Smooth muscle cell of the pulmonary artery (primary cell): ENCODE measurements around the gene CSNK1G1. TPM values are rescaled to one million over a fixed set of nuclear protein-coding genes. Genes with fewer than 3 reads are reported as not detected.

ENCODE experiments used
- total RNA-seq: library from RNA; depleted of rRNA; stranded (reverse); fragments of >200 nt; gene quantifications from 2 replicates; pipeline ENCODE4 v1.2.3, GENCODE V29; 2014

The CSNK1G1 gene
- total RNA-seq, result 25.0 and 27.2 TPM in 2 replicates

DNA sequence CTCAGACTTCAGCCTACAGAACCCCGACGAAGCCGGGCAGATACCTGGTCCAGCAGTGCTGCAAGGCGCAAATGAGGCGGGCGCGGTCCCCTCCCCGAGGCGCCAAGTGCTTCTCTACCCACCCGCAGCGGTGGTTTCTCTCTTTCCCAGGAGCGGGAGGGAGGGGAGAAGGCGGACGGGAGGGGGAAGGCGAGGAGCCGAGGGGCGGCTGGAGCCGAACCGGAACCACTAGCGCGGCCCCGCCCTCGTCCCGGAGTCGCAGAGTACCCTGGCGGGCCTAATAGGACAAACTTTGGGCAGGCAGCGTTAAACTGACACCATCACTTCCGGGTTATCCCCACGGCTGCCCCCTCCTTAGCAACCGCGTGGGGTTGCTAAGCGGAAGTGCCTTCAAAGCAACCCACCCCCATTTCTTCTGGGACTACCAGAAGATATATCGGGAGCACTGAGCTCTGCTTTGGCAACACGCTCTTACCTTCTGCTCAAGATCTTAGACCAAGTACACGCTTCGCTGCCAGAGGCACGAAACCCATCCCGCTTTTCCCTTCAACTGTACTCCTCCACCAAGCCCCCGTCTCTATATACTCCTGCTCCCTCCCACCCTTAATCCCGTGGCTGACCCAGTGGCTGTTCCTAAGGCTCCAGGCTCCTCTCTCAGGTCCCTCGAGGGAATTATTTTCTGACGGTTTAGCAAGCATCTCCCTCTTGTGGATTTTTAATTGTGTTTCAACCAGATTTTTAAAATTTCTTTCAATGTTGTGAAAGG, at the start of gene CSNK1G1:
CSNK1G1 (minus strand) TSS at position 230 of the 766 bp plus-strand sequence. CDS start 55,674 bp downstream, outside the sequence.

DNA sequence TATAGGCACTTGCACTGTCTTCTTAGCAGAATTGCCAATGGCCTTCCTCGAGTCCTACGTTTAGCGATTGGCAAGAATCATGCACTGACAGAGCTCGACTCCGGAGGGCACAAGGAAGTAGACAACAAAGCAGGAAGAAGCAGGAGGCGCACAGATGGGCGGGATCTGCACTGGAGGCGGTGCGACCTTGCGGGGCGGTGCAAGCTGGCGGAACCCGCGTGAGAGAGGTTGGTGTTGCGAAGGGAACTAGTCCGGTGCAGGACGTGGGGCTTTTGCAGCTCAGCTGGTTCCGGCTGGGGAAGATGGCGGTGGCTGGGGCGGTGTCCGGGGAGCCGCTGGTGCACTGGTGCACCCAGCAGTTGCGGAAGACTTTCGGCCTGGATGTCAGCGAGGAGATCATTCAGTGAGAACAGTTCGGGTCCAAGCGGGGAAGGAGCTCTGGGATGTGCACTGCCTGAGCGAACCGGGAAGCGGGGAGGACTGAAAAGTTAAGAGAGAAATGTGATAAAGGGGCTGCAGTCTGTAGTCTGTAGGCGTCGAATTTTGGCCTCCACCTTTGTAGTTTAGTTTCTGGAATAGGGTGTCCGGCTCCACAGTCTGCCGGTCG, 31.7 kb upstream of the CSNK1G1 start, which contains the start of gene TRIP4:
TRIP4 (plus strand) TSS at position 275 of the 607 bp plus-strand sequence; CDS start at position 303, 28 bp downstream.

DNA sequence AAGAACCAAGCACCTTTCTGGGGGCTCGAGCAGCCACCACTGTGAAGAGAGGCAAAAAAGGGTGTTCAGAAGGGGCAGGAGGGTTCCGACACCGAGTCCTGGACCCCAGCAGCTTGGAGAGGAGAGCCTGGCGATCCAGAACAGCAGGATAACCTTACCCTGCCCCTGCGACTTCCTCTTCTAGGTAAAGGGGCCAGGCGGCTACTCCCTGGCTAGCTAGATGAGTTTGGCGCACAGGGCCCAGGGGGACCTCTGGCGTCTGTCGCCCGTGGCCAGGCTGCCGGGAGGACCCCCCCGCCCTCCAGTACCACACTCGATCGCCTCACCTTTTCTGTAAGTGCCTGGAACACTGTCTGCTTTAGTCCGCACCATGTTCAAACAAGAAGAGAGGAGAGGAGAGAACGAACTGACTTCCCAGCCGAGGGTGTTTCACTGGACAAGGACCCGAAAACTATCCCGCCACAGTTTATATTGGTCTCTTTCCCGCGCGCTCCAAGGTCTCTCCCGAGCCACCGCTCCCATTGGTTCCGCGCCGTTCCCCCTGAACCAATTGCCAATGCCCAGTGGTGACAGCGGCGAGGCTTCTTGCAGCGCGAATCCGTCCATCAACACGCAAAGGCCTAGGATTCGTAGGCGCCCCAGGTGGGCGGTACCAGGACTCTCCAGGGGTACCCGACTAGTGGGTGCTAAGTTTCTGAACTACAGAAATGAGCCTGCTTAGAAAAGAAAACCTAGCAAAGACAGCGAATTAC, 25.2 kb upstream of the CSNK1G1 start, which contains the start of gene PCLAF:
PCLAF (minus strand) TSS at position 442 of the 752 bp plus-strand sequence; CDS start at position 372, 70 bp downstream.

DNA sequence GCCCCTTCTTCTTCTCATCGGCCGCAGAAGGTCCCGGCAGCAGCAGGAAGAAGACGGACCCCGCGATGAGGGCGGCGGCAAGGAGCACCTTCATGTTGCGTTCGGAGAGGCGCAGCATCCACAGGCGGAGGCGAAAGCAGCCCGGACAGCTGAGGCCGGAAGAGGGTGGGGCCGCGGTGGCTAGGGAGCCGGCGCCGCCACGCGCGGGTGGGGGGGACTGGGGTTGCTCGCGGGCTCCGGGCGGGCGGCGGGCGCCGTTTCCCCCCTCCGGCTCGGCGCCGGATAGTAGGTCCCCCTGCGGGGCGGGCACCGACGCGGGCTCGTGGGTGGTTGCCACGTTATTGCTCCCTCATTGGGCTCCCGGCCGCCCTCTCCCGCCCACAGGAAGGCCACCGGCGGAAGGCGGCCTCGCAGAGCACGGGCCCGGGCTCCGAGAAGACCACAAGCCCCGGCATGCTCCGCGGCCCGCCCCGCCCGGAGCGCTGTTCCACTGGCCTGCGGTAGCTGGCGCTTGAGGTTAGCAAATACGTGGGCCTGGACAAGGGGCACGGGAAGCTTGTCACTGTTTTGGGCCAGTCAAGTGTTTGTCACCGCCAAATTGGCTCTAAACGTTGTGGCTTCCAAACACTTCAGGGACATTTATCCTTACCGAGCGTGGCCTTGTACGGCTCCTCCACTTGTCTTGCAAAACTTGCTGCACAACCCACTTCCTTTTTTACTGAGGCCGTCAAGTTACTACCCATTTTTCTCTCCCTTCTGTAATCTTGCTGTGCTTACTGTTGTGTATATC, 192.9 kb downstream of the CSNK1G1 start, which contains the start of gene PPIB:
PPIB (minus strand) TSS at position 154 of the 790 bp plus-strand sequence; CDS start at position 118, 36 bp downstream.

DNA sequence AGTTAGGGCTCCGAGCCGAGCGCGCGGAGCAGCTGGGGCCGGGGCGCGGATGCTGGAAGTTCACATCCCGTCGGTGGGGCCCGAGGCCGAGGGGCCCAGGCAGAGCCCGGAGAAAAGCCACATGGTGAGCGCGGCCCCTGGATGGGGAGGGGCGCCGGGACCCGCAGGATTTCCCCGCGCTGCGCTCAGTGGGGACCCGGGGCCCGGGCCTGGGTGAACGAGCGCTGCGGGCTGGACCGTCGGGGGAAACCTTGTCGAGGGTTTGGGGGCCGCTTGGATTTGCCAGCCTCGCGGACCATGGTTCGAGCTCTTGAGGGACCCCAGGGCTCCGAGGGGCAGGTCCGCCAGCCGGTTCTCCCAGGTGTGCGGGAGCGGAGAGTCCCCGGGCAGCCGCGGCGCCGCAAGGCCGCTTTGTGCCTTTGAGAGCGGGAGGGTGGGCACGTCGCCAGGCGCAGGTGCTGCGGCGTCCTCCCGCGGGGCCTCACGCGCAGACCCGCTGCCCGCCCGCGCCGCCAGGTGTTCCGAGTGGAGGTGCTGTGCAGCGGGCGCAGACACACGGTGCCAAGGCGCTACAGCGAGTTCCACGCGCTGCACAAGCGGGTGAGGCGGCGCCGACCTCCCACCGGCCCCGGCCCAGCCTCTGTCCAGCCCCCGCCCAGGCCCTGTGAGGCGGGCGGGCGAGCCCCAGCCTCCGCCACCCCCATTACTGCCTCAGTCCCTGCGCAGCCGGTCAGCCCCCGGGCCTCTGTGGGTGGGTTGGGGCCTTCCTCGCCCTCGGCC, 204.1 kb downstream of the CSNK1G1 start, which contains the start of gene SNX22:
SNX22 (plus strand) TSS at position 5 of the 780 bp plus-strand sequence; CDS start at position 50, 45 bp downstream.

Other genes with a start within 250 kb of the CSNK1G1 start
- gene SNX22, start 204.4 kb downstream of the CSNK1G1 start, total RNA-seq, result 0.10 and 0.13 TPM in 2 replicates
- gene PPIB, start 193.2 kb downstream of the CSNK1G1 start, total RNA-seq, result 971 and 1,036 TPM in 2 replicates
- 12.9 and 18.4 TPM in 2 replicates for gene PCLAF, start 25.3 kb upstream of the CSNK1G1 start, total RNA-seq
- 10.4 and 12.1 TPM in 2 replicates for gene TRIP4, start 31.7 kb upstream of the CSNK1G1 start, total RNA-seq
- 15.0 and 25.6 TPM in 2 replicates for gene ZNF609, start 104.4 kb upstream of the CSNK1G1 start, total RNA-seq